HG03095 (cell line): ENCODE results near the gene PKMYT1.
A peak's percentile ranks its signal among the peaks of the same experiment; 100 is the strongest.

Source experiments
- ATAC-seq: cut with Tn5 transposase; IDR thresholded peaks from one replicate; pipeline ENCODE4 v1.9.1; 2021; ENCODE audit warnings: moderate library complexity; ENCODE audit not compliant: unreplicated experiment

PKMYT1 gene

DNA sequence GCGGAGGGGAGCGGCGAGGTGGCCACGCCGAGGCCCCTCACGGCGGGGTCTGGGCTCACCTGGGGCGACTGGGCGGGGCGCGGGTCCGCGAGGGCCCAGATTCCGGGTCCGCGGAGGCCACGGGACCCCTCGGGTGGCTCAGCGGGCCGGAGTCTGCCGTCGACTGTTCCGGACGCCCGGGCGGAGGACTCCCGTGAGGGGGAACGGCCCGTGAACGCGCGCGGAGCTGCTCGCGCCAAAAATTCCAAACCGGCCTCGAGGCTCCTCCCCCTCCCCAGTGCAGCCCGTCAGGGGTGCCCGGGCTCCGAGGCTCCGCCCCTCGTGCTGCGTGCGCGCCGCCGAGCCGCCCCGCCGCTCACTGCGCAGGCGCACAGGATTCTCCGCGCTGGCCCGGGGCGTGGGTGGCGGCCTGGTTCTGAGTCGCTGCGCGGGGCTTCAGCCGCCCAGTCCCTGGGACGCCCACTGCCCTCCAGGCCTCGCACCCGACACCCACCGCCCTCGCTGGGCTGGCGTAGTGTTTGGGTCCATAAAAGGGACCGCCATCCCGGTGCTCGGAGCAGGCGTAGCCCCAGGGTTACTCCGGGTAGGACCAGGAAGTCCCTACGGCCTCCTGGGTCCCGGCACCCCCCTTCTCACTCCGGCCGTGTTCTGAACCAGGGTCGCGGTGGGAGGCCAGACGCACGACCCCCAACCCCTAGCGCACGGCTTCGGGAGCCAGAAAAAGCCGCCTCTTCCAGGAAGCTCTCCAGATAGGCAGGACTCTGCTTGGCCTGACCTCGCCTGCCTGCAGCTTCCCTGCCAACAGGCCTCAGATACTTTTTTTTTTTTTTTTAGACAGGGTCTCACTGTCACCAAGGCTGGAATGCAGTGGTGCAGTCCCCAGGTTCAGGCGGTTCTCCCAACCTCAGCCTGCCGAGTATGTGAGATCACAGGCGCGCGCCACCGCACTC, at the start of gene PKMYT1:
Gene PKMYT1, minus strand, starts transcription at position 220 of the 950 bp plus-strand sequence. CDS start 789 bp downstream, outside the sequence.
- ATAC-seq: peak; percentile 52

DNA sequence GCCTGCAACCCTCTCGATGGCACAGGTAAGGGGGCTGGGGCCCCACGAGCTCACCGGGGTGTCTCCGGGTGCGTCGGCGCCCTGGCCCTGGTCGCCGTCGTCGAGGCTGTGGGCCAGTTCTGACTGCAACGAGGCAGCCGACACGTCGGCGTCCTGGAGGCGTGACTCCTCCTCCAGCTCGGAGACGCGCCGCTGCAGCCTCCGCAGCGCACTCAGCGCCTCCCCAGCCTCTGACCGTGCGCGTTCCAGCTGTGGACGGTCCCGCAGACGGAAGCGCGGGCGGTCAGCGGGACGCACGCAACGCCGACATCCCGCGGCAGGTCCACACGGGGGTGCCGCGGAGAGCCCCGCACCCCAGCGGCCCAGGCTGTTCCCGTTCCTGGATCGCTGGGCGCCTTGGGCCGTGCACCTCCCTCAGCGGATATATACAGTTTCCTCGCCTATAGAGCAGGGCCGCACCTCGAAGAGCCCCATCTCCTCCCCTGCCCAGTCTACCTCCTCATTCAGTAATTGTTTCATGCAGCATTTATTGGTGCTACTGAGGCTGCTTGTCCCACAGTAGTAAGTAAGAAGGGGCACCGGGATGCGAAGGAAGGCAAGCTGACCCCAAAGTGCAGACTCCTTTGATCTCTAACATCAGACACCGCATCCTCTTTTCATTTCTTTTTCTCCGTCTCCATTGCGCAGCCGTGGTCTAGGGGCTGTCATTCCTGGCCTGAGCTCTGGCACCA, 49.4 kb upstream of the PKMYT1 start:
- no peak for ATAC-seq

DNA sequence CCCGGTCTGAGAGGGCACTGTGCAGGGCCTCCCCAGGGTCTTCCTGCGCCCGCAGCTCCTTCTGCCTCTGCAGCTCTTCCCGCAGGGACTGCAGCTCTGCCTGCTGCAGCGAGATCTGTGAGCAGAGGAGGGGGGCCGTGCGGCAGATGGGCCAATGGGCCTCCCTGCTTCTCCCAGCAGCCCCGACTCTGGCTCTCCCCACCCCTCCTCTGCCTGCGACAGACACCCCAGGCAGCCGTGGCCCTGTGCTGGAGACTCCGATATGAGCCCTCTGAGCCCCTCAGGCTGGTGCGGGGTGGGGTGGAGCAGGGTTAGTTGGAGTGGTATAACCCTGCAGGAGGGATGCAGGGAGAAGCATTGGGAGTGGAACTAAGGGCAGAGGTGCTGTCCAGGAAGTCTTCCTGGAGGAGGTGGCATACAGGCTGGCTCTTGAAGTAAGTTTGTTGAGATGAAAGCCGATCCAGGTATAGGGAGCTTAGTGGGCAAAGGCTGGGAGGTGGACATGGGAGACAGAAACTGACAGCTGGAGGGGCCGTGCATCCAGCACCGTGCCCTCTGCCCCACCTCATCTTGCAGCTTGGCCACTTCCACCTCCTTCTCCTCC, 48.6 kb upstream of the PKMYT1 start:
- no peak for ATAC-seq

DNA sequence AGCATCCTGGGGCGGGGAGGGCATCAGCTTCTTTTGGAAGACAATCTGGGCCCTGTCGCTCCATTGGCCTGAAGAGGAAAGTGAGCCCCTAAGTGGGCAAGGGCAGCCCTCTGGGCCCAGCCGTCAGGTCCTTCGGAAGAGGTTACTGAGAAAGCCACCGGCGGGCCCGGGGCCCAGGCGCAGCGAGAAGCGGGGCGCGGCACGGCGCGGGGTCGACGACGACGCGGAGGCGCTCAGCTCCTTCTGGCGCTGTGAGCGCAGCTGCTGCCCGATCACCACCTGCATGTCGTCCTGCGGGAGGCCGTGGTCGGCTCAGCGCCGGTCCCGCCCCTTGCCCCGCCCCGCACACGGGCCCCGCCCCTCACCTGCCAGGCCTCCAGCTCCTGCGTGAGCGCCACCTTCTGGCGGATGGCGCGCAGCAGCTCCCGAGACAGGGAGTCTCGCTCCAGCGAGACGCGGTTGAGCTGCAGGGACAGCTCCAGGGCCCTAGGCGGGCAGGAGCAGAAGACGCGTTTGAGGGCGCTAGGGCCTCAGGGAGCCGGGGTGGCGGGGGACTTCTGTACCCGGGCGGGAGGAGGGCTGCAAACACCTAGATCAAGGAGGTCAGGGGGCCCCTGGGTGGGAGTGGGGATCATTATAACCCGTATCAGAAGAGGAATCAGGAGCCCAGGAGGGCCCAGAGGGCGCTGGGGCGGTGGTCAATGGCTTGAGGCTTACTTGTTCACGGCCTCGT, 47.9 kb upstream of the PKMYT1 start:
- ATAC-seq: no peak

DNA sequence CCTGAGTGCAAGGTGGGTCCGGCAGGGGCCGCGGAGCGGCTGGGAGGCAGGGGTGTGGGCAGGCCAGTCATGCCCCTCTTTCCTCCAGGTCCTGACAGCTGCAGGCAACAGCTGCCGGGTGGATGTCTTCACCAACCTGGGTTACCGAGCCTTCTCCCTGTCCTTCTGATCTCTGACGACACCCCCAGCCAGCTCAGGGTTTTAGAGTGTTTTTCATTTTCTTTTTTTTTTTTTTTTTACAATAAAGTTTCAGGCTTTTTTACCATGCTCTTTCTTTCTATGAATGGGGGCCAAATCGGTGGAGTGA, 47.2 kb upstream of the PKMYT1 start:
- ATAC-seq: no peak

DNA sequence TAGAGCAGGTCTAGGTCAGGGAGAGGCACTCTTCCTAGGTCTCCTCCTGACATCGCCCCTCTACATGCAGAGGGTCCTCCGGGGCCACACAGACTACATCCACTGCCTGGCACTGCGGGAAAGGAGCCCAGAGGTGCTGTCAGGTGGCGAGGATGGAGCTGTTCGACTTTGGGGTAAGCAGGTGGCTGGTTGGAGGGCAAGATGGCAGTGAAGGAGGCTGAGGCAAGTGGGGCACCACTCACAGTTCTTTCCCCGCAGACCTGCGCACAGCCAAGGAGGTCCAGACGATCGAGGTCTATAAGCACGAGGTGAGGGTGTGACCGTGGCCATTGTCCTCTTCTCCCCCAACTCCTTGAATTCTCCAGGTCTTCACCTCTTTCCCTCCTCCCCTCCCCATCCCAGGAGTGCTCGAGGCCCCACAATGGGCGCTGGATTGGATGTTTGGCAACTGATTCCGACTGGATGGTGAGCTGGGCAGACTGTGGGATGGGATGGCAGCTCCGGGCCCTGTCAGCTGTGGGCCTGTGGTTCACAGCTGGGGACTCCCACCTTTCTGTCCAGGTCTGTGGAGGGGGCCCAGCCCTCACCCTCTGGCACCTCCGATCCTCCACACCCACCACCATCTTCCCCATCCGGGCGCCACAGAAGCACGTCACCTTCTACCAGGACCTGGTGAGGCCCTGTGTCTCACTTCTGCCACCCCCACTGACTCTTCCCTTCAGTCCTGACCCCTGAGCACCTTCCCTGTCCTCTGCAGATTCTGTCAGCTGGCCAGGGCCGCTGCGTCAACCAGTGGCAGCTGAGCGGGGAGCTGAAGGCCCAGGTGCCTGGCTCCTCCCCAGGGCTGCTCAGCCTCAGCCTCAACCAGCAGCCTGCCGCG, 46.6 kb upstream of the PKMYT1 start:
- ATAC-seq: no peak

DNA sequence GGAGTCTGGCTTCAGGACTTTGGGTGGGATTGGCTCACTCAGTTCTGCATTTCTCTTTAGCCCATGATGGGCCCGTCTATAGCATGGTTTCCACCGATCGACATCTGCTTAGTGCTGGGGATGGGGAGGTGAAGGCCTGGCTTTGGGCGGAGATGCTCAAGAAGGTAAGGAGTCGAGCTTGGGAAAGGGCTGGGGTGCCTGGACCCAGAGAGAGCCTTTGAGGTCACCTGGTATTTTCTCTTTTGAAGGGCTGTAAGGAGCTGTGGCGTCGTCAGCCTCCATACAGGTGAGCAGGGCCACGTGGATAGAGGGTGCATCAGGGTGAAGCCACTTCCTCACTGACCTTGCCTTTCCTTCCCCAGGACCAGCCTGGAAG, 45.7 kb upstream of the PKMYT1 start:
- no peak for ATAC-seq

DNA sequence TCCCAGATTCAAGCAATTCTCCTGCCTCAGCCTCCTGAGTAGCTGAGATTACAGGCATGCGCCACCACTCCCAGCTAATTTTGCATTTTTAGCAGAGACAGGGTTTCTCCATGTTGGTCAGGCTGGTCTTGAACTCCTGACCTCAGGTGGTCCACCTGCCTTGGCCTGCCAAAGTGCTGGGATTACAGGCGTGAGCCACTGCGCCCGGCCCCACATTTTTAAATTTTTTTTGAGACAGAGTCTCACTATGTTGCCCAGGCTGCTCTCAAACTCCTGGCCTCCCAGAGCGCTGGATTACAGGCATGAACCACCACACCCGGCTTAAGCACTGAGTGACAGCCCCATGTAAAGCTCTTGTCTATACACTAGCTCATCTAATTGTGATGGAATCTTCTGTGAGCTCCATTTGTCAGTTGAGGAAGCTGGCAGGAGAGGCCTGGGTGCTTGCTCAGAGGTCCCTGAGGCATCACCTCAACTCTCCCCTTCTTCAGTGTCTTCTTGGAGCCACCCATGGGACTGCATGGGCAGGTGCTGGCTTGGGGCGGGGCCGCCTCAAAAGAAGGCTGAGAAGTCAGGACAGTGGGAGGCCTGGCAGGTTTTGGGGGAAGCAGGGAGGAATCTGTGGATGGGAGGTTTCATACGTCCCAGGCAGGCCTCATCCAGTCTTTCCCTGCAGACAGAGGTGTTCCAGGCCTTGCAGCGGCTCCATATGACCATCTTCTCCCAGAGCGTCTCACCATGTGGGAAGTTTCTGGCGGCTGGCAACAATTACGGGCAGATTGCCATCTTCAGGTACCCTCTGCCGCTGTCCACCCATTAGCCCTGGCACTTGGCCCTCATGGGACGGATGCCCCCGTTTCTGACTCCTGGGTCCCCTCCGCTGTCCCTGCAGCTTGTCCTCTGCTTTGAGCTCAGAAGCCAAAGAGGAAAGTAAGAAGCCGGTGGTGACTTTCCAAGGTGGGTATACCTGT, 45.1 kb upstream of the PKMYT1 start:
- no peak for ATAC-seq

DNA sequence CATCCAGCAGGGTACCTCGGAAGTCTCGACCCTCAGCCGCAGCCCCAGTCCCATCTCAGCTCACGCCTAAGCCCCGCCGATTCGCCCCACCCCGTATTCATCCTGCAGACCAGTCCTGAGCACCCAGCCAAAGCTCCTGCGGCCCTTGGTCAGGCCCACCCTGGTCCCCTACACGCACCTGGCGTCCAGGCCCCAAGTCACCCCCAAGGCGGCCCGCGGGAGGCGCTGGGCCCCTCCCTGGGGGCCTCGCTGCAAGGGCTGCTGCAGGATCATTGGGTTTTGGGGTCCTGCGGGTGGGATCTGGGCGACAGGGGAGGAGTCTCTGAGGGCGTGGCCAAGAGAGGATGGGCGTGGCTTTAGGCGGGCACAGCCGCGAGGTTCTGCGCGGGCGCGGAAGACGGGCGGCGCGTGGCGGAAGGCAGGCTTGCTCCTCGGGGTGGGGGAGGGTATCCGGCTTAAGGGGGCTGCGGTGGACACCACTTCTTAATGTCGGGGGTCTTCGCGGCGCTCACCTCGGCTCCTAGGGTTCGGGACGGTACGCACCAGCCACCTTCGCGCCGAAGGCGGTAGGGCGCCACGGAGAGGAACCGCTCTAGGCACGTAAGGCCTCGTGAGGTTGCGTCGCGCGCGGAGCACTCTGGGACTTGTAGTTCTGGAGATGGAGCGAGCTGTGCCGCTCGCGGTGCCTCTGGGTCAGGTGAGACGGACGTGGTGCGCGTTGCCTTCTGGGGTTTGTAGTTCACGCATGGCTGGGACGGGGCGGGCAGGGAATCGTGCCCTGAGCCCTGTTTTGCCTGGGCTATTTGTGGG, 43.6 kb upstream of the PKMYT1 start, which contains the start of the genes HCFC1R1 and THOC6:
Gene HCFC1R1, minus strand, starts transcription at position 274 of the 810 bp plus-strand sequence. Its CDS starts 1 bp downstream, at position 273.
Gene THOC6, plus strand, starts transcription at position 367 of the 810 bp plus-strand sequence. Its CDS starts 292 bp downstream, at position 659.
- ATAC-seq: peak; percentile 63

DNA sequence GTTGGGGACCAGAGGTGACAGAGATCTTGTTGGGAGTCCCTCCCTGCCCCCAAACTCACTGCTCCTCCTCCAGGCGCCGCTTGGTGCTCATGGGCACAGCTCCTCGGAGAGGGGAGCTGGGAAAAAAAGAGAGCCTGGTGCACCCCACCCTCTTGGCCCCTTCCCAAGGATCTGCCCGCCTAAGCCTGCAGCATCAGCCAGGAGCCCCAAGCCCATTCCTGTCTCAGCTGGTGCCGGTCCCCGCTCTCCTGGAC, 43.1 kb upstream of the PKMYT1 start:
- no peak for ATAC-seq

DNA sequence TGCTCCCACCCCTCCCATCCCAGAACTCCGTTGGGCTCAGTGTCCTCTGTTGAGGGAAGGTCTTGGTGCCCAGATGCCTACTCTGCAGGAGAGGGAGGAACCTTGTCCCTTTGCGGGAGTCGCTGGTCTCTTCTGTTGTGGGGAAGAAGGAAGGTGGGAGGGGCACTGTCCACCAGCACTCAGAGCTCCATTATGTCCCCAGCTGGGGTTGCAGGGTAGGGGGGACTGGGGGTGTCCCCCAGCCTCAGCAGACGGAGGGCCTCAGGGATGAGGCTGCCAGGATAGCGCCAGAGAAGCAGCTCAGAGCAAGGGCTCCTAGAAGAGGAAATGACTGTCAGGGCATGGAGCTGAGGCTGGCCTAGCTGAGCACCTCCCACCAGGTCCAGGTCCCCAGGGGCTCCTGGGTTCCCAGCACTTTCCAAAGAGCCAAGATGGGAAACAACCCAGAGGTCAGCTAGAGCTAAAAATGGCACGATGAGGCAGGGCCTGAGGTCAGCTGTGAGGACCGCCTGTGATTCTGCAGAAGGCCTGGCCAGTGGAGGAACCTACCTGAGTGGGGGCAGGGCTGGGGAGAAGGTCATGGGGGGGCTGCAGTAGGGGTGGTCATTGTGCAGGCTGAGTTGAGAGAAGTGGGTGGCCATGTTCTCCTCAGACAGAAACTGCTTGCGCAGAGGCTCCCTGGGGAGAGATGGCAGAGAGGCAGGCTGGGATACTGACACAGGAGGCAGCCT, 42.6 kb upstream of the PKMYT1 start:
- ATAC-seq: no peak

DNA sequence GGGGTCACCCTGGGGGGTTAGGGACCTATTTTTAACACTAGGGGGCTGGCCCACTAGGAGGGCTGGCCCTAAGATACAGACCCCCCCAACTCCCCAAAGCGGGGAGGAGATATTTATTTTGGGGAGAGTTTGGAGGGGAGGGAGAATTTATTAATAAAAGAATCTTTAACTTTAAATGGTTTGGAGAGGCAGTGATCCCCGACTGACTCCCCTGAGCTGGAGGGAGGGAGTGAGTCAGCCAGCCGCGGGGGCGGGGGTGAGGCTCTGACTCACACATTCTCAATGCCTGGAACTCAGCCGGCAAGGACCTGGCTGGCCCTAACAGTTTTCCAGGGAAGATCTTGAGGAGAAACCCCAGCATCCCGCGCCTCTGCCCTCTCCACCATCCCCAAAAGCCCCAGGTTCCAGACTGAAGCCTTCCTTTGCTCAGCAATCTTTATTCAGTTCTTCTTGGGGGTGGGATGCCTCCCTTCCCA, 42.0 kb upstream of the PKMYT1 start:
- no peak for ATAC-seq

DNA sequence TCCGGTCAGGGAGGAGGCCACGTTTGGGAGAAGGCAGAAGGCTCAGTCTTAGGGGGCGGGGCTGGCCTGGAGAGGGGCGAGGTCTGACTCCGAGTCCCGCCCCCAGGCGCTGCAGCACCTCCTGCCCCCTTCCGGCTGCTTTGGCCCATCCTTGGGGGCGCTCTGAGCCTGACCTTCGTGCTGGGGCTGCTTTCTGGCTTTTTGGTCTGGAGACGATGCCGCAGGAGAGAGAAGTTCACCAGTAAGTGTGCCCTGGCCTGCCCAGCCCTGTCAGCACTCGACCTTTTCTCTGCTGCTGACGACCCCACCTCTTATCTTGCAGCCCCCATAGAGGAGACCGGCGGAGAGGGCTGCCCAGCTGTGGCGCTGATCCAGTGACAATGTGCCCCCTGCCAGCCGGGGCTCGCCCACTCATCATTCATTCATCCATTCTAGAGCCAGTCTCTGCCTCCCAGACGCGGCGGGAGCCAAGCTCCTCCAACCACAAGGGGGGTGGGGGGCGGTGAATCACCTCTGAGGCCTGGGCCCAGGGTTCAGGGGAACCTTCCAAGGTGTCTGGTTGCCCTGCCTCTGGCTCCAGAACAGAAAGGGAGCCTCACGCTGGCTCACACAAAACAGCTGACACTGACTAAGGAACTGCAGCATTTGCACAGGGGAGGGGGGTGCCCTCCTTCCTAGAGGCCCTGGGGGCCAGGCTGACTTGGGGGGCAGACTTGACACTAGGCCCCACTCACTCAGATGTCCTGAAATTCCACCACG, 41.4 kb upstream of the PKMYT1 start:
- no peak for ATAC-seq

DNA sequence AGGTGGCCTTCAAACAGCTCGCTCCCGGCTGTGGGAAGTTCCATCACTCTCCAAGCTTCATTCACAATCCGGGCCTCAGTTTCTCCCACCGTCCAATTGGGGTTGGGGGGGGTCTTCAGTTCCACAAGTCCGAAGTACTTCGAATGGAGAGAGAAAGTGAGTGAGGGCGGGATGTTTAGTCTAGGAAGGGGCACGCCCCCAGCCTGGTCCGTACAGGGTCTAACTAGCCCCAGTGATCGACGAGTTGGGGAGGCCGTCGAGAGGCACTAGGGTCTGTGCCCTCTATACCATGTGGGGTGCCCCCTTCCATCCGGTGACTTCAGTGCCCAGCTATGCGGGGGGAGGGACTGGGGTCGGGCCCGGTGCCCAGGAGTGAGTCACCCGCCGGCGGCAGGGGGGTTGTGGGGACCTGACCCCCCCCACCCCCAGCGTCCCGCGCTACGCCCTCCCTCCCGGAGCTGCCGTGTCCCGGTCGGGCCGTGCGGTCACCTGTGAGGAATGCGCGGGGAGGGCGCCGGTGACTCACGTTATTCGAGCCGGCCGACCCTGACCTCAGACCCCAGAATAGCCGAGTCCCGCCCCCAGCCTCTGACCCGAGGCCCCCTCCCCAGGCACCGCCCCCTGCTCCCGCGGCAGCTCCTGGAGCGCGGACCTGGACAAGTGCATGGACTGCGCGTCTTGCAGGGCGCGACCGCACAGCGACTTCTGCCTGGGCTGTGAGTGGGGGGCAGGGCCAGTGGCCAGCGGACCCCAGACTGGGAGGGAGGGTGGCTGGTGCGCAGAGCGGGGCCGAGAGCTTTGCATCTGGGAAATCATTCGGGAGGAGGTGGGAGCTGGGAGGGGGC, 40.6 kb upstream of the PKMYT1 start:
- no peak for ATAC-seq

DNA sequence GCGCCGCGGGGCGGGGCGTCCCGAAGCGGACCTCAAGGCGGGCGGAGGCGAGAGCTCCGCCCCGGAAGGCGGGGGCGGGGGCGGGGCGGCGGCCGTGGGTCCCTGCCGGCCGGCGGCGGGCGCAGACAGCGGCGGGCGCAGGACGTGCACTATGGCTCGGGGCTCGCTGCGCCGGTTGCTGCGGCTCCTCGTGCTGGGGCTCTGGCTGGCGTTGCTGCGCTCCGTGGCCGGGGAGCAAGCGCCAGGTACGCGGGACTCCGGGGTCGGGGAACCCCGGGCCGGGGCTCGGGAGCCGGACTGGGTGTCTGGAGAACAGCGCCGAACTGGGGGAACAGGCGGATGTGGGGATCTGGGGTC, 40.0 kb upstream of the PKMYT1 start, which contains the start of gene TNFRSF12A:
Gene TNFRSF12A, plus strand, starts transcription at position 122 of the 357 bp plus-strand sequence. Its CDS starts 30 bp downstream, at position 152.
- ATAC-seq: no peak
